ENCODE measurements around the gene DIPK1C. TPM values are rescaled to one million over a fixed set of nuclear protein-coding genes. Genes with fewer than 3 reads are reported as not detected.
A peak's percentile ranks its signal among the peaks of the same experiment; 100 is the strongest.

The DIPK1C gene
- total and polyA plus RNA-seq, 2 of the 4 experiments (the other 2 are of a cell fraction) = not detected

DNA sequence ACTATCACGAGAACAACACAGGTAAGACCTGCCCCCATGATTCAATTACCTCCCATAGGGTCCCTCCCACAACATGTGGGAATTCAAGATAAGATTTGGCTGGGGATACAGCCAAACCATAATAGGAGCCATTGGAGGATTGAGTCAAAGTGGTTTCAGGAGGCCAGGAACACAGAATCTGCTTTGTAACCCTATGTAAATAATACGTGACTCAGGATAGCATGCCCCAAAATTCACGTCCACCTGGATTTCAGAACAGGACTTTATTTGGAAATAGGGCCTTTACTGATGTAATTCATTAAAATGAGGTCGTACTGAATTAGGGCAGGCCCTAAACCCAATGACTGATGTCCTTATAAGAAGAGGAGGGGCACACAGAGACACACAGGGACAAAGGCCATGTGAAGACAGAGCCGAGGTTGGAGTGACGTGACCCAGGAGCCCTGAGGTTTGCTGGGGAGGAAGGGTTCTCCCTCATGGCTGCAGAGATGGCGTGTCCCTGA lies 23.1 kb upstream of the DIPK1C start:
- Histone ChIP-seq H4K5ac (ENCODE audit: low read depth, low read length) (no peak overlapping the region), H3K9me3 (ENCODE audit: control insufficient read depth, insufficient read depth, low read length) (no peaks in the 10 kb centered on the region), H2BK5ac (ENCODE audit: low read depth, low read length, poor library complexity, severe bottlenecking) (no peak overlapping the region), H4K91ac (ENCODE audit: insufficient read depth, low read depth, low read length) (no peak overlapping the region), H3K4me2 (ENCODE audit: low read depth, low read length) (no peak overlapping the region), H3K36me3 (ENCODE audit: control insufficient read depth, insufficient read depth, low read length) (no peaks in the 10 kb centered on the region), H3K4ac (ENCODE audit: low read depth, low read length) (no peak overlapping the region), H3K27ac (ENCODE audit: insufficient read depth, low read length) (no peak overlapping the region), H4K8ac (ENCODE audit: low read depth in 2 of 2, low read length in 2 of 2) (no peak overlapping the region), H3K4me3 (ENCODE audit: insufficient read depth, low read depth, low read length) (no peak overlapping the region), H3K18ac (ENCODE audit: low read depth, low read length) (no peak overlapping the region), H3K79me1 (ENCODE audit: low read depth in 1 of 2, low read length in 2 of 2) (no peaks in the 10 kb centered on the region), H3K14ac (replicated peaks; ENCODE audit: low read depth, low read length) (no peak overlapping the region), H2AFZ (replicated peaks; ENCODE audit: low read length, poor library complexity) (peak overlapping the region; percentile 32), H2AK9ac (replicated peaks; ENCODE audit: low read depth, low read length, poor library complexity) (no peak overlapping the region), H2BK20ac (ENCODE audit: low read depth, low read length) (no peak overlapping the region), H3K23ac (ENCODE audit: low read depth, low read length) (no peak overlapping the region), H3K4me1 (ENCODE audit: control insufficient read depth, insufficient read depth, low read length) (no peaks in the 10 kb centered on the region), H3K27me3 (ENCODE audit: control insufficient read depth, insufficient read depth, low read length) (peaks cover 17% of the 10 kb centered on the region), H3K9me1 (ENCODE audit: insufficient read depth, low read length) (no peaks in the 10 kb centered on the region), H2BK120ac (ENCODE audit: low read depth, low read length) (no peak overlapping the region), H4K20me1 (ENCODE audit: insufficient read depth, low read length) (no peaks in the 10 kb centered on the region), H2AK5ac (ENCODE audit: low read depth, low read length) (no peak overlapping the region), H3K56ac (ENCODE audit: extremely low read depth, insufficient read depth, low read length) (no peak overlapping the region), H3K9ac (ENCODE audit: low read depth, low read length) (no peak overlapping the region), H2BK15ac (ENCODE audit: low read depth, low read length) (no peak overlapping the region)
- in situ Hi-C loops (cut with MboI; ENCODE audit: low sequenced_read_pairs) = no loop called here
- ATAC-seq (ENCODE audit: low read depth) (no peak), DNase-seq (no peak)
- intact Hi-C loops (cut with micrococcal nuclease) = no loop called here
- ChIA-PET CTCF (no interaction called here), POLR2A (ENCODE audit: unreplicated experiment) (no interaction called here)
- dilution Hi-C loops (cut with HindIII; ENCODE audit: low sequenced_read_pairs, unreplicated experiment) = no loop called here
- BruUV-seq (replicated peaks) = no TSS peak
- TF ChIP-seq SMC3 (IDR thresholded peaks at IDR 0.05; ENCODE audit: low read depth, low read length) (no peak), USF2 (IDR thresholded peaks at IDR 0.05; ENCODE audit: low read depth, low read length) (no peak), CEBPB (IDR thresholded peaks at IDR 0.05; ENCODE audit: low read depth, low read length) (no peak), BHLHE40 (IDR thresholded peaks at IDR 0.05; ENCODE audit: low read depth, low read length) (no peak), POLR2A (IDR thresholded peaks at IDR 0.05; ENCODE audit: low read depth, low read length) (no peak), ELK1 (IDR thresholded peaks at IDR 0.05; ENCODE audit: borderline replicate concordance, low read depth, low read length) (no peak), CHD1 (IDR thresholded peaks at IDR 0.05; ENCODE audit: low read depth, low read length) (no peak), RAD21 (IDR thresholded peaks at IDR 0.05; ENCODE audit: low read length) (no peak), RCOR1 (IDR thresholded peaks at IDR 0.05; ENCODE audit: insufficient replicate concordance, low read length) (no peak), MAZ (IDR thresholded peaks at IDR 0.05; ENCODE audit: borderline replicate concordance, low read depth, low read length) (no peak), MAFK (IDR thresholded peaks at IDR 0.05; ENCODE audit: low read depth, low read length) (no peak), NFE2L2 (IDR thresholded peaks at IDR 0.05; ENCODE audit: low read depth, low read length) (no peak), FOS (IDR thresholded peaks at IDR 0.05; ENCODE audit: low read depth, low read length) (no peak), MXI1 (IDR thresholded peaks at IDR 0.05; ENCODE audit: borderline replicate concordance, low read depth, low read length) (no peak), RFX5 (IDR thresholded peaks at IDR 0.05; ENCODE audit: low read depth, low read length) (no peak)
- TF ChIP-seq, protein P1, sequence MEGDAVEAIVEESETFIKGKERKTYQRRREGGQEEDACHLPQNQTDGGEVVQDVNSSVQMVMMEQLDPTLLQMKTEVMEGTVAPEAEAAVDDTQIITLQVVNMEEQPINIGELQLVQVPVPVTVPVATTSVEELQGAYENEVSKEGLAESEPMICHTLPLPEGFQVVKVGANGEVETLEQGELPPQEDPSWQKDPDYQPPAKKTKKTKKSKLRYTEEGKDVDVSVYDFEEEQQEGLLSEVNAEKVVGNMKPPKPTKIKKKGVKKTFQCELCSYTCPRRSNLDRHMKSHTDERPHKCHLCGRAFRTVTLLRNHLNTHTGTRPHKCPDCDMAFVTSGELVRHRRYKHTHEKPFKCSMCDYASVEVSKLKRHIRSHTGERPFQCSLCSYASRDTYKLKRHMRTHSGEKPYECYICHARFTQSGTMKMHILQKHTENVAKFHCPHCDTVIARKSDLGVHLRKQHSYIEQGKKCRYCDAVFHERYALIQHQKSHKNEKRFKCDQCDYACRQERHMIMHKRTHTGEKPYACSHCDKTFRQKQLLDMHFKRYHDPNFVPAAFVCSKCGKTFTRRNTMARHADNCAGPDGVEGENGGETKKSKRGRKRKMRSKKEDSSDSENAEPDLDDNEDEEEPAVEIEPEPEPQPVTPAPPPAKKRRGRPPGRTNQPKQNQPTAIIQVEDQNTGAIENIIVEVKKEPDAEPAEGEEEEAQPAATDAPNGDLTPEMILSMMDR (conservative IDR thresholded peaks at IDR 0.05; ENCODE audit: low read depth, low read length) = no peak
- WGBS, 2 experiments (ENCODE audit: extremely low coverage in 2 of 2, insufficient read length in 1 of 2) = no CpG with 5 or more reads among the region's 7 CpGs

Measured in IMR-90 (cell line).